Stimulated activated CD8-positive, alpha-beta memory T cell treated with anti-CD3 and anti-CD28 coated beads, Interleukin-4, amount 100 ng/mL, for 24 hours (primary cell): ENCODE results near the gene ABLIM3.

ENCODE experiments used
- DNase-seq: peaks from one replicate; pipeline ENCODE4 v3.0.0-alpha.2; 2020; ENCODE audit warnings: low read depth

Gene ABLIM3

DNA sequence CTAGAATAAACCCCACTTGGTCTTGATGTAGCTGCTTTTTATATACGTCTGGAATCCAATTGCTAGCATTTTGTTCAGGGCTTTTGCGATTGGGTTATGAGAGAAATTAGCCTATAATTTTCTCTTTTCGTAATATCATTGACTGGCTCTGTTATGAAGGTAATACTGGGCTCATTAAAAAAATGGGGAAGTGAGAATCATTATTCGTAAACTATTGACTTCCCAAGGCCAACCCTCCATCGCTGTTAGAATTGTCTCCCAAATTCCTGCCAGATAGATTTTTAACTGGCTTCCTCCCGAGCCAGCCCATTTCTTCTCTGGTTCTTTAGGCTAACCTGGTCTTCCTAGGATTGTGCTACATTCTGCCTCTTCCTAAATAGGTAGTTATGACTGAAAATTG lies 168.1 kb downstream of the ABLIM3 start:
- DNase-seq = no peak
